Right lobe of liver (tissue), 4 donors: ENCODE measurements around the gene SLC44A1.

ENCODE experiments used
- CTCF ChIP-seq, 4 donors: fragments of 200-600 bp in 3 of 4; fragments of 450-650 bp in 1 of 4; IDR thresholded peaks; one replicate each; pipeline versions ENCODE4 v1.5.1 to v1.8.0; 2016 to 2022; ENCODE audit warnings: antibody characterized with exemption in 4 of 4, mild to moderate bottlenecking in 2 of 4
- POLR2A ChIP-seq: fragments of 450-650 bp; IDR thresholded peaks from one replicate; pipeline ENCODE4 v1.6.1; 2017; ENCODE audit warnings: antibody characterized with exemption, mild to moderate bottlenecking
- donor health status: DM: no; HTN: no; CAD: no.
- donor health status: DM: no; HTN: no; CAD: no.
- donor health status: DM: no; HTN: yes; CAD: no.

GRCh38 chr9:105331755-105332154 lies 87.3 kb downstream of the SLC44A1 start:
- no peak for TF ChIP-seq CTCF (IDR thresholded peaks at IDR 0.05)
- TF ChIP-seq POLR2A, result no peak
